Measurements from ENCODE around the gene KATNBL1. TPM values are rescaled to one million over a fixed set of nuclear protein-coding genes. Genes with fewer than 3 reads are reported as not detected.

Gene KATNBL1
- total RNA-seq, 4 donors from 2014 or later = 29.9 to 61.9 (median 32.8) TPM

- 99% methylated on average over 5 of the region's 5 CpGs for WGBS
- intact Hi-C loops (cut with DNase I) = no loop called here
- H3K27ac ChIP-seq (replicated peaks in 1 of 4) = no peak overlapping the region
- peaks cover 0 to 10% (median 3%) of the 10 kb centered on the region in 4 donors for H3K9me3 ChIP-seq
- peaks cover 0 to 41% (median 29%) of the 10 kb centered on the region in 4 donors for H3K36me3 ChIP-seq
- TF ChIP-seq POLR2A (IDR thresholded peaks at IDR 0.05; ENCODE audit: low read depth) = no peak
- no peak for TF ChIP-seq CTCF (IDR thresholded peaks at IDR 0.05)
- TF ChIP-seq EP300 (IDR thresholded peaks at IDR 0.05) = no peak
- TF ChIP-seq POLR2AphosphoS5 (IDR thresholded peaks at IDR 0.05) = no peak
- no peak for DNase-seq (ENCODE audit: extremely low spot score)
- no peaks in the 10 kb centered on the region for H3K27me3 ChIP-seq
- no peak overlapping the region for H3K4me3 ChIP-seq
- no peaks in the 10 kb centered on the region for H3K4me1 ChIP-seq
Measured at GRCh38 chr15:34160735-34161134, 49.2 kb downstream of the KATNBL1 start.

GRCh38 chr15:34158355-34158754, 51.5 kb downstream of the KATNBL1 start:
- Histone ChIP-seq H3K9me3 (peaks cover 0 to 15% (median 7%) of the 10 kb centered on the region in 4 donors), H3K4me3 (no peak overlapping the region), H3K27ac (replicated peaks in 1 of 4) (no peak overlapping the region), H3K27me3 (no peaks in the 10 kb centered on the region), H3K4me1 (no peaks in the 10 kb centered on the region), H3K36me3 (peaks cover 22 to 65% (median 49%) of the 10 kb centered on the region in 4 donors)
- no peak for DNase-seq (ENCODE audit: extremely low spot score)
- TF ChIP-seq EP300 (IDR thresholded peaks at IDR 0.05) (no peak), POLR2A (IDR thresholded peaks at IDR 0.05; ENCODE audit: low read depth) (no peak), CTCF (IDR thresholded peaks at IDR 0.05) (no peak), POLR2AphosphoS5 (IDR thresholded peaks at IDR 0.05) (no peak)
- intact Hi-C loops (cut with DNase I) = no loop called here

GRCh38 chr15:34155859-34156258, 54.0 kb downstream of the KATNBL1 start:
- intact Hi-C loops (cut with DNase I) = no loop called here
- peaks cover 40 to 69% (median 53%) of the 10 kb centered on the region in 4 donors for H3K36me3 ChIP-seq
- H3K4me1 ChIP-seq = no peaks in the 10 kb centered on the region
- no peak overlapping the region for H3K27ac ChIP-seq (replicated peaks in 1 of 4)
- no peak for TF ChIP-seq CTCF (IDR thresholded peaks at IDR 0.05)
- TF ChIP-seq POLR2AphosphoS5 (IDR thresholded peaks at IDR 0.05) = no peak
- no peak for TF ChIP-seq POLR2A (IDR thresholded peaks at IDR 0.05; ENCODE audit: low read depth)
- TF ChIP-seq EP300 (IDR thresholded peaks at IDR 0.05) = no peak
- no peak overlapping the region for H3K4me3 ChIP-seq
- peaks cover 0 to 8% (median 4%) of the 10 kb centered on the region in 4 donors for H3K9me3 ChIP-seq
- DNase-seq (ENCODE audit: extremely low spot score) = no peak
- no peaks in the 10 kb centered on the region for H3K27me3 ChIP-seq
- WGBS = 93% methylated on average over 7 of the region's 7 CpGs

GRCh38 chr15:34154725-34155204, 55.1 kb downstream of the KATNBL1 start:
- H3K4me1 ChIP-seq = no peaks in the 10 kb centered on the region
- DNase-seq (ENCODE audit: extremely low spot score) = no peak
- H3K36me3 ChIP-seq = peaks cover 47 to 77% (median 62%) of the 10 kb centered on the region in 4 donors
- intact Hi-C loops (cut with DNase I) = no loop called here
- H3K27ac ChIP-seq (replicated peaks in 1 of 4) = no peak overlapping the region
- H3K4me3 ChIP-seq = no peak overlapping the region
- H3K9me3 ChIP-seq = peaks cover 0 to 8% (median 2%) of the 10 kb centered on the region in 4 donors
- no peaks in the 10 kb centered on the region for H3K27me3 ChIP-seq
- TF ChIP-seq POLR2A (IDR thresholded peaks at IDR 0.05; ENCODE audit: low read depth) = no peak
- no peak for TF ChIP-seq POLR2AphosphoS5 (IDR thresholded peaks at IDR 0.05)
- TF ChIP-seq EP300 (IDR thresholded peaks at IDR 0.05) = no peak
- TF ChIP-seq CTCF (IDR thresholded peaks at IDR 0.05) = no peak
- WGBS = 98% methylated on average over 7 of the region's 7 CpGs
